ENCODE data around the gene UCHL5.

Gene UCHL5

GRCh38 chr1:193102662-193103061, 43.5 kb upstream of the UCHL5 start:
- no peak overlapping the region for H3K4me3 ChIP-seq (ENCODE audit: low read depth, low read length)
- no peak for TF ChIP-seq CTCF (IDR thresholded peaks at IDR 0.05; ENCODE audit: insufficient read depth, low read depth, low read length, missing control alignments)
- DNase-seq (ENCODE audit: low read depth) = no peak

- no peak for TF ChIP-seq CTCF (IDR thresholded peaks at IDR 0.05; ENCODE audit: insufficient read depth, low read depth, low read length, missing control alignments)
- no peak overlapping the region for H3K4me3 ChIP-seq (ENCODE audit: low read depth, low read length)
- DNase-seq (ENCODE audit: low read depth) = no peak
Measured at GRCh38 chr1:193094112-193094511, 35.0 kb upstream of the UCHL5 start.

- TF ChIP-seq CTCF (IDR thresholded peaks at IDR 0.05; ENCODE audit: insufficient read depth, low read depth, low read length, missing control alignments) = no peak
- DNase-seq (ENCODE audit: low read depth) = no peak
- H3K4me3 ChIP-seq (ENCODE audit: low read depth, low read length) = no peak overlapping the region
Measured at GRCh38 chr1:193090865-193091264, 31.7 kb upstream of the UCHL5 start.

- no peak for TF ChIP-seq CTCF (IDR thresholded peaks at IDR 0.05; ENCODE audit: insufficient read depth, low read depth, low read length, missing control alignments)
- DNase-seq (ENCODE audit: low read depth) = no peak
- no peak overlapping the region for H3K4me3 ChIP-seq (ENCODE audit: low read depth, low read length)
Measured at GRCh38 chr1:193087893-193088292, 28.7 kb upstream of the UCHL5 start.

GRCh38 chr1:193086342-193086741, 27.2 kb upstream of the UCHL5 start:
- no peak for TF ChIP-seq CTCF (IDR thresholded peaks at IDR 0.05; ENCODE audit: insufficient read depth, low read depth, low read length, missing control alignments)
- DNase-seq (ENCODE audit: low read depth) = no peak
- H3K4me3 ChIP-seq (ENCODE audit: low read depth, low read length) = no peak overlapping the region

- H3K4me3 ChIP-seq (ENCODE audit: low read depth, low read length) = no peak overlapping the region
- no peak for TF ChIP-seq CTCF (IDR thresholded peaks at IDR 0.05; ENCODE audit: insufficient read depth, low read depth, low read length, missing control alignments)
- DNase-seq (ENCODE audit: low read depth) = no peak
Measured at GRCh38 chr1:193085263-193085662, 26.1 kb upstream of the UCHL5 start.

- DNase-seq (ENCODE audit: low read depth) = peak; percentile 75
- H3K4me3 ChIP-seq (ENCODE audit: low read depth, low read length) = no peak overlapping the region
- TF ChIP-seq CTCF (IDR thresholded peaks at IDR 0.05; ENCODE audit: insufficient read depth, low read depth, low read length, missing control alignments) = no peak
Measured at GRCh38 chr1:193083365-193084088, 24.4 kb upstream of the UCHL5 start.

Measured in GM12865 (cell line).